Measurements from ENCODE around the gene SLC35F1.

SLC35F1 gene

DNA sequence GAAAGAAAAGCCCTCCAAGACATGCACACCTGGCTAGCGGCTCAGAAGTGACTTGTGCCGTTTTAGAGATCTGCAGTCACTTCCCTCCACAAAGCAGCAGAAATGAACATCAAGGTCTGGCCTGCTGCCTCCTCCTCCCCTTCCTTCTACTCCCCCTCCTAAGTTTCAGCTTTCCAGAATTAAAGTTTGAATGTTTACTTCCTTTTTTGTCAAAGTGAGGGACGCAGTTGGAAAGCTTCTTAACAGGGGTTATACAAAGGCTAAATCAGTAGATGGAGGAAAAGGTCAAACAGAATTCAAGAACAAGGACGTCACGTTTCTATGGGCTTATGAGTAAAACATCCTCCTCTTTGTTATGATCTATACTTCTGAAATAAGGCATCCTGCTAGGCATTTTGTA lies 227.7 kb downstream of the SLC35F1 start:
- Histone ChIP-seq H3K27ac (ENCODE audit: extremely low read depth, low read depth, low read length) (no peak overlapping the region), H3K36me3 (ENCODE audit: control insufficient read depth in 2 of 2, insufficient read depth in 1 of 2, low read length in 2 of 2) (no peaks in the 10 kb centered on the region), H3K9me3 (ENCODE audit: control insufficient read depth, insufficient read depth, low read depth, low read length) (no peaks in the 10 kb centered on the region), H3K4me1 (ENCODE audit: control insufficient read depth, insufficient read depth, low read length) (no peaks in the 10 kb centered on the region), H3K4me3 (ENCODE audit: low read depth, low read length) (no peak overlapping the region)
- TF ChIP-seq ZNF623 (tag by site-specific recombination; IDR thresholded peaks at IDR 0.05) = no peak
- TF ChIP-seq ZNF830 (tag by site-specific recombination; IDR thresholded peaks at IDR 0.05; ENCODE audit: low read depth) = no peak
- TF ChIP-seq BCL11B (tag by site-specific recombination; IDR thresholded peaks at IDR 0.05; ENCODE audit: low read depth) = no peak
- TF ChIP-seq ZNF157 (tag by site-specific recombination; IDR thresholded peaks at IDR 0.05) = no peak
- TF ChIP-seq GLIS2 (tag by site-specific recombination; IDR thresholded peaks at IDR 0.05) = no peak
- TF ChIP-seq, protein P1, sequence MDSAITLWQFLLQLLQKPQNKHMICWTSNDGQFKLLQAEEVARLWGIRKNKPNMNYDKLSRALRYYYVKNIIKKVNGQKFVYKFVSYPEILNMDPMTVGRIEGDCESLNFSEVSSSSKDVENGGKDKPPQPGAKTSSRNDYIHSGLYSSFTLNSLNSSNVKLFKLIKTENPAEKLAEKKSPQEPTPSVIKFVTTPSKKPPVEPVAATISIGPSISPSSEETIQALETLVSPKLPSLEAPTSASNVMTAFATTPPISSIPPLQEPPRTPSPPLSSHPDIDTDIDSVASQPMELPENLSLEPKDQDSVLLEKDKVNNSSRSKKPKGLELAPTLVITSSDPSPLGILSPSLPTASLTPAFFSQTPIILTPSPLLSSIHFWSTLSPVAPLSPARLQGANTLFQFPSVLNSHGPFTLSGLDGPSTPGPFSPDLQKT (IDR thresholded peaks at IDR 0.05; ENCODE audit: borderline replicate concordance, low read depth, low read length) = no peak
- TF ChIP-seq ZNF776 (tag by site-specific recombination; IDR thresholded peaks at IDR 0.05; ENCODE audit: borderline replicate concordance) = no peak
- TF ChIP-seq, protein P2, sequence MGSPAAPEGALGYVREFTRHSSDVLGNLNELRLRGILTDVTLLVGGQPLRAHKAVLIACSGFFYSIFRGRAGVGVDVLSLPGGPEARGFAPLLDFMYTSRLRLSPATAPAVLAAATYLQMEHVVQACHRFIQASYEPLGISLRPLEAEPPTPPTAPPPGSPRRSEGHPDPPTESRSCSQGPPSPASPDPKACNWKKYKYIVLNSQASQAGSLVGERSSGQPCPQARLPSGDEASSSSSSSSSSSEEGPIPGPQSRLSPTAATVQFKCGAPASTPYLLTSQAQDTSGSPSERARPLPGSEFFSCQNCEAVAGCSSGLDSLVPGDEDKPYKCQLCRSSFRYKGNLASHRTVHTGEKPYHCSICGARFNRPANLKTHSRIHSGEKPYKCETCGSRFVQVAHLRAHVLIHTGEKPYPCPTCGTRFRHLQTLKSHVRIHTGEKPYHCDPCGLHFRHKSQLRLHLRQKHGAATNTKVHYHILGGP (tag by site-specific recombination; IDR thresholded peaks at IDR 0.05) = no peak
- no peak for TF ChIP-seq ZNF223 (tag by site-specific recombination; IDR thresholded peaks at IDR 0.05)
- TF ChIP-seq, protein P3, sequence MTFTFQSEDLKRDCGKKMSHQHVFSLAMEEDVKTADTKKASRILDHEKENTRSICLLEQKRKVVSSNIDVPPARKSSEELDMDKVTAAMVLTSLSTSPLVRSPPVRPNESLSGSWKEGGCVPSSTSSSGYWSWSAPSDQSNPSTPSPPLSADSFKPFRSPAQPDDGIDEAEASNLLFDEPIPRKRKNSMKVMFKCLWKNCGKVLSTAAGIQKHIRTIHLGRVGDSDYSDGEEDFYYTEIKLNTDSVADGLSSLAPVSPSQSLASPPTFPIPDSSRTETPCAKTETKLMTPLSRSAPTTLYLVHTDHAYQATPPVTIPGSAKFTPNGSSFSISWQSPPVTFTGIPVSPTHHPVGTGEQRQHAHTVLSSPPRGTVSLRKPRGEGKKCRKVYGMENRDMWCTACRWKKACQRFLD (tag by site-specific recombination; IDR thresholded peaks at IDR 0.05) = no peak
- TF ChIP-seq, protein P4, sequence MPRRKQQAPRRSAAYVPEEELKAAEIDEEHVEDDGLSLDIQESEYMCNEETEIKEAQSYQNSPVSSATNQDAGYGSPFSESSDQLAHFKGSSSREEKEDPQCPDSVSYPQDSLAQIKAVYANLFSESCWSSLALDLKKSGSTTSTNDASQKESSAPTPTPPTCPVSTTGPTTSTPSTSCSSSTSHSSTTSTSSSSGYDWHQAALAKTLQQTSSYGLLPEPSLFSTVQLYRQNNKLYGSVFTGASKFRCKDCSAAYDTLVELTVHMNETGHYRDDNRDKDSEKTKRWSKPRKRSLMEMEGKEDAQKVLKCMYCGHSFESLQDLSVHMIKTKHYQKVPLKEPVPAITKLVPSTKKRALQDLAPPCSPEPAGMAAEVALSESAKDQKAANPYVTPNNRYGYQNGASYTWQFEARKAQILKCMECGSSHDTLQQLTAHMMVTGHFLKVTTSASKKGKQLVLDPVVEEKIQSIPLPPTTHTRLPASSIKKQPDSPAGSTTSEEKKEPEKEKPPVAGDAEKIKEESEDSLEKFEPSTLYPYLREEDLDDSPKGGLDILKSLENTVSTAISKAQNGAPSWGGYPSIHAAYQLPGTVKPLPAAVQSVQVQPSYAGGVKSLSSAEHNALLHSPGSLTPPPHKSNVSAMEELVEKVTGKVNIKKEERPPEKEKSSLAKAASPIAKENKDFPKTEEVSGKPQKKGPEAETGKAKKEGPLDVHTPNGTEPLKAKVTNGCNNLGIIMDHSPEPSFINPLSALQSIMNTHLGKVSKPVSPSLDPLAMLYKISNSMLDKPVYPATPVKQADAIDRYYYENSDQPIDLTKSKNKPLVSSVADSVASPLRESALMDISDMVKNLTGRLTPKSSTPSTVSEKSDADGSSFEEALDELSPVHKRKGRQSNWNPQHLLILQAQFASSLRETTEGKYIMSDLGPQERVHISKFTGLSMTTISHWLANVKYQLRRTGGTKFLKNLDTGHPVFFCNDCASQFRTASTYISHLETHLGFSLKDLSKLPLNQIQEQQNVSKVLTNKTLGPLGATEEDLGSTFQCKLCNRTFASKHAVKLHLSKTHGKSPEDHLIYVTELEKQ (tag by site-specific recombination; IDR thresholded peaks at IDR 0.05; ENCODE audit: borderline replicate concordance) = no peak
- TF ChIP-seq ZNF658 (tag by site-specific recombination; IDR thresholded peaks at IDR 0.05) = no peak
- TF ChIP-seq ZNF140 (tag by site-specific recombination; IDR thresholded peaks at IDR 0.05) = no peak
- TF ChIP-seq ZBTB48 (tag by site-specific recombination; IDR thresholded peaks at IDR 0.05) = no peak
- no peak for TF ChIP-seq ZNF48 (tag by site-specific recombination; IDR thresholded peaks at IDR 0.05)
- no peak for TF ChIP-seq ZNF837 (tag by site-specific recombination; IDR thresholded peaks at IDR 0.05)
- no peak for TF ChIP-seq ZBTB1 (tag by site-specific recombination; IDR thresholded peaks at IDR 0.05)
- no peak for TF ChIP-seq SP3 (tag by site-specific recombination; IDR thresholded peaks at IDR 0.05)
- TF ChIP-seq ZNF266 (tag by site-specific recombination; IDR thresholded peaks at IDR 0.05; ENCODE audit: low read depth) = no peak
- no peak for TF ChIP-seq ZFP3 (tag by site-specific recombination; IDR thresholded peaks at IDR 0.05; ENCODE audit: low read depth)
- CTCF ChIA-PET = no interaction called here
- POLR2A ChIA-PET = no interaction called here

DNA sequence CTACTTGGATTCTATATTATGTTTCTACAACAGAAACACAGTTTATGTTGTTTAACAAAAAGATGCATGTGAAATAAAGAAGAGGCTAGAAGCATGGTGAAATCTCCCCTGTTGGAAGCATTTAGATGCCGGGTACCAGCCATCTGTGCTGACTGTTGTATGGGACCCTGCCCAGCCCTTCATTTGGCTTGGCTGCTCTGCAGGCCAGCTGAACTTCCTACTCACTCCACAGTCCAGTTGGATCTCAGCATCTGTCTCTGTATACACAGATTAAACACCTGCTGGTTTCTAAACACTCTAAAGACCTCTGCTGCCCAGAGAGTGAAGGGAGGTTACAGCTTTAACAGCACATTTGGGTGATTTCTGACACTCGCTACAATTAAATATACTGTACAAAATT lies 228.3 kb downstream of the SLC35F1 start:
- Histone ChIP-seq H3K27ac (ENCODE audit: extremely low read depth, low read depth, low read length) (no peak overlapping the region), H3K36me3 (ENCODE audit: control insufficient read depth in 2 of 2, insufficient read depth in 1 of 2, low read length in 2 of 2) (no peaks in the 10 kb centered on the region), H3K4me3 (ENCODE audit: low read depth, low read length) (no peak overlapping the region), H3K4me1 (ENCODE audit: control insufficient read depth, insufficient read depth, low read length) (no peaks in the 10 kb centered on the region), H3K9me3 (ENCODE audit: control insufficient read depth, insufficient read depth, low read depth, low read length) (no peaks in the 10 kb centered on the region)
- ChIA-PET CTCF (no interaction called here), POLR2A (no interaction called here)
- TF ChIP-seq ZNF221 (tag by site-specific recombination; IDR thresholded peaks at IDR 0.05; ENCODE audit: borderline replicate concordance) = no peak
- TF ChIP-seq ZNF629 (tag by site-specific recombination; IDR thresholded peaks at IDR 0.05) = no peak
- no peak for TF ChIP-seq ZNF561 (tag by site-specific recombination; IDR thresholded peaks at IDR 0.05; ENCODE audit: borderline replicate concordance)
- no peak for TF ChIP-seq ZNF266 (tag by site-specific recombination; IDR thresholded peaks at IDR 0.05; ENCODE audit: low read depth)
- TF ChIP-seq, protein P5, sequence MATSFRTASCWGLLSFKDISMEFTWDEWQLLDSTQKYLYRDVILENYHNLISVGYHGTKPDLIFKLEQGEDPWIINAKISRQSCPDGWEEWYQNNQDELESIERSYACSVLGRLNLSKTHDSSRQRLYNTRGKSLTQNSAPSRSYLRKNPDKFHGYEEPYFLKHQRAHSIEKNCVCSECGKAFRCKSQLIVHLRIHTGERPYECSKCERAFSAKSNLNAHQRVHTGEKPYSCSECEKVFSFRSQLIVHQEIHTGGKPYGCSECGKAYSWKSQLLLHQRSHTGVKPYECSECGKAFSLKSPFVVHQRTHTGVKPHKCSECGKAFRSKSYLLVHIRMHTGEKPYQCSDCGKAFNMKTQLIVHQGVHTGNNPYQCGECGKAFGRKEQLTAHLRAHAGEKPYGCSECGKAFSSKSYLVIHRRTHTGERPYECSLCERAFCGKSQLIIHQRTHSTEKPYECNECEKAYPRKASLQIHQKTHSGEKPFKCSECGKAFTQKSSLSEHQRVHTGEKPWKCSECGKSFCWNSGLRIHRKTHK (tag by site-specific recombination; IDR thresholded peaks at IDR 0.05) = no peak
- no peak for TF ChIP-seq SP3 (tag by site-specific recombination; IDR thresholded peaks at IDR 0.05)
- TF ChIP-seq ZNF514 (tag by site-specific recombination; IDR thresholded peaks at IDR 0.05) = no peak
- TF ChIP-seq ZNF664 (tag by site-specific recombination; IDR thresholded peaks at IDR 0.05) = no peak
- no peak for TF ChIP-seq ZNF239 (tag by site-specific recombination; IDR thresholded peaks at IDR 0.05)
- no peak for TF ChIP-seq OVOL3 (tag by site-specific recombination; IDR thresholded peaks at IDR 0.05)
- no peak for TF ChIP-seq KLF9 (tag by site-specific recombination; IDR thresholded peaks at IDR 0.05; ENCODE audit: low read depth)
- TF ChIP-seq ZNF404 (tag by site-specific recombination; IDR thresholded peaks at IDR 0.05) = no peak
